HCT116 (cell line): ENCODE measurements around the gene SLC12A3.

ENCODE experiments used
- CEBPB ChIP-seq: IDR thresholded peaks from 2 replicates; pipeline ENCODE4 v1.6.1; 2012; ENCODE audit warnings: low read depth
- JUND ChIP-seq: IDR thresholded peaks from 2 replicates; pipeline ENCODE4 v1.6.1; 2012
- POLR2A ChIP-seq: IDR thresholded peaks from 2 replicates; pipeline ENCODE4 v1.7.0; 2011; ENCODE audit warnings: borderline replicate concordance; ENCODE audit not compliant: insufficient read depth, insufficient read length; ENCODE audit errors: extremely low read depth
- POLR2AphosphoS5 ChIP-seq: IDR thresholded peaks from 2 replicates; pipeline ENCODE4 v1.6.1; 2011; ENCODE audit warnings: mild to moderate bottlenecking, low read depth, low read length, moderate library complexity
- SIN3A ChIP-seq: IDR thresholded peaks from 2 replicates; pipeline ENCODE4 v1.6.1; 2012; ENCODE audit warnings: low read depth
- ZFX ChIP-seq: fragments of 450-650 bp; IDR thresholded peaks from 2 replicates; pipeline ENCODE4 v1.6.1; 2017
- TF ChIP-seq, protein P1 (sequence below), 3 experiments: fragments of 200-600 bp in 1 of 3; sonication (generic) in 1 of 3; IDR thresholded peaks in 2 of 3; conservative IDR thresholded peaks in 1 of 3; 2 replicates each; pipeline ENCODE4 v1.5.1; 2012 to 2017; ENCODE audit warnings: low read depth in 2 of 3, low read length in 2 of 3, antibody characterized with exemption in 1 of 3, borderline replicate concordance in 1 of 3, control low read depth in 1 of 3, mild to moderate bottlenecking in 1 of 3, mixed read lengths in 1 of 3, mixed run types in 1 of 3, moderate library complexity in 1 of 3; ENCODE audit not compliant: insufficient read depth in 1 of 3
- TF ChIP-seq, protein P2 (sequence below): IDR thresholded peaks from 2 replicates; pipeline ENCODE4 v1.6.1; 2012

DNA sequence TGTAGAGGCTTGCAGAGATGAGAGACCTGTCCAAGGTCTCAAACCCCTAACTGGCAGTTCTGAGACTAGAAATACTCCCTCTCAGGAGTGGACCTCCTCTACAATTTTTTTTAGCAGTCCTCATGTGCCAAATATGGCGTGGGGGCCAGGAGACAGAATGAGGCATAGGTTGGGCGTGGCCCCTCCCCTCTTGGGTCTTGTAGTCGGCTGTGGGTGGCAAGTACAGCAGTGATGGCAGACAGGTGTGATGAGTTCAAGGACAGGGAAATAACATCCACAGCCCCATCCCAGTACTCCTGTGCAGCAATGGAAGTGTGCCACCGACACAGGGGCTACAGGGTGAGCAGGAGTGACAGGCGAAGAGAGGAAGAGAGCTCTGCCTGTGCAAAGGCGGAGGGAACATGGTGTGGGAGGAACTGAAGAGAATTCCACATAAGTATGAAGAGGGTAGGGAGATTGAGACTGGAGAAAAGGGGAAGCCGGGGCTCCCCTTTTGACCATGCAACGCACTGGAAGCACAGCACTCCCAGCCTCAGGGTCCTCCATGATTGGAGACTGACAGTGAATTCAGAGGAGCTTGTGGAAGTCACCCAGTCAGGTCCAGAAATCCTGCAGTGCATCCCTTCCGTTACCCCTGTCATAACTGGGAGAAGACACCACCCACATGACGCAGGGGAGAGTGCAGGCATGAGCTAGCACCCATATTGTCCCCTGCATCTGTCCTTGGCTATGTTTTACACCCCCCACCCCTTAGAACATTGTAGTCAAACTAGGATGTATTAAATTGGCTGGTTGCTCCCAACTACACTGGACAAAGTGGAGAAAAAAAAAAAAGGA lies 82.0 kb downstream of the SLC12A3 start:
- TF ChIP-seq POLR2AphosphoS5 (peak; percentile 40), JUND (0 out of 2 replicates have a peak, but pooled peaks have one; percentile 8), ZFX (no peak), CEBPB (no peak), SIN3A (no peak), POLR2A (no peak)
- TF ChIP-seq, protein P1, sequence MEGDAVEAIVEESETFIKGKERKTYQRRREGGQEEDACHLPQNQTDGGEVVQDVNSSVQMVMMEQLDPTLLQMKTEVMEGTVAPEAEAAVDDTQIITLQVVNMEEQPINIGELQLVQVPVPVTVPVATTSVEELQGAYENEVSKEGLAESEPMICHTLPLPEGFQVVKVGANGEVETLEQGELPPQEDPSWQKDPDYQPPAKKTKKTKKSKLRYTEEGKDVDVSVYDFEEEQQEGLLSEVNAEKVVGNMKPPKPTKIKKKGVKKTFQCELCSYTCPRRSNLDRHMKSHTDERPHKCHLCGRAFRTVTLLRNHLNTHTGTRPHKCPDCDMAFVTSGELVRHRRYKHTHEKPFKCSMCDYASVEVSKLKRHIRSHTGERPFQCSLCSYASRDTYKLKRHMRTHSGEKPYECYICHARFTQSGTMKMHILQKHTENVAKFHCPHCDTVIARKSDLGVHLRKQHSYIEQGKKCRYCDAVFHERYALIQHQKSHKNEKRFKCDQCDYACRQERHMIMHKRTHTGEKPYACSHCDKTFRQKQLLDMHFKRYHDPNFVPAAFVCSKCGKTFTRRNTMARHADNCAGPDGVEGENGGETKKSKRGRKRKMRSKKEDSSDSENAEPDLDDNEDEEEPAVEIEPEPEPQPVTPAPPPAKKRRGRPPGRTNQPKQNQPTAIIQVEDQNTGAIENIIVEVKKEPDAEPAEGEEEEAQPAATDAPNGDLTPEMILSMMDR (IDR thresholded peaks at IDR 0.05 in 2 of 3, conservative IDR thresholded peaks at IDR 0.05 in 1 of 3; ENCODE audit: borderline replicate concordance in 1 of 3, insufficient read depth in 1 of 3, low read depth in 2 of 3, low read length in 2 of 3), result no peak
- TF ChIP-seq, protein P2, sequence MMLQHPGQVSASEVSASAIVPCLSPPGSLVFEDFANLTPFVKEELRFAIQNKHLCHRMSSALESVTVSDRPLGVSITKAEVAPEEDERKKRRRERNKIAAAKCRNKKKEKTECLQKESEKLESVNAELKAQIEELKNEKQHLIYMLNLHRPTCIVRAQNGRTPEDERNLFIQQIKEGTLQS, result no peak
